H9 (cell line): ENCODE results near the gene PIP4K2A. TPM values are rescaled to one million over a fixed set of nuclear protein-coding genes. Genes with fewer than 3 reads are reported as not detected.

Experiments
- DNase-seq: peaks from one replicate; pipeline ENCODE4 v3.0.0-alpha.2; 2017
- H2AFZ ChIP-seq: one replicate; pipeline ENCODE4 v1.6.1; 2013; ENCODE audit warnings: mild to moderate bottlenecking, low read length, control low read depth, moderate library complexity
- H2AK5ac ChIP-seq: 2 replicates; pipeline ENCODE4 v1.6.1; 2013; ENCODE audit warnings: low read length, control low read depth, mixed read lengths; ENCODE audit not compliant: insufficient read length
- H2BK120ac ChIP-seq: one replicate; pipeline ENCODE4 v1.6.1; 2013; ENCODE audit warnings: low read depth, mild to moderate bottlenecking, low read length, control low read depth, inconsistent platforms; ENCODE audit not compliant: poor library complexity, severe bottlenecking
- H2BK12ac ChIP-seq: 2 replicates; pipeline ENCODE4 v1.6.1; 2013; ENCODE audit warnings: low read length, control low read depth, mixed read lengths, low read depth; ENCODE audit not compliant: insufficient read length
- H2BK15ac ChIP-seq: 2 replicates; pipeline ENCODE4 v1.6.1; 2013; ENCODE audit warnings: low read depth, low read length, control low read depth
- H2BK20ac ChIP-seq: one replicate; pipeline ENCODE4 v1.6.1; 2013; ENCODE audit warnings: low read depth, mild to moderate bottlenecking, low read length, control low read depth, inconsistent platforms; ENCODE audit not compliant: poor library complexity, severe bottlenecking
- H2BK5ac ChIP-seq: 2 replicates; pipeline ENCODE4 v1.6.1; 2013; ENCODE audit warnings: low read length, control low read depth, mixed read lengths; ENCODE audit not compliant: insufficient read length
- H3K14ac ChIP-seq: 2 replicates; pipeline ENCODE4 v1.6.1; 2013; ENCODE audit warnings: low read length, control low read depth; ENCODE audit not compliant: insufficient read depth
- H3K18ac ChIP-seq: 2 replicates; pipeline ENCODE4 v1.6.1; 2013; ENCODE audit warnings: low read depth, mild to moderate bottlenecking, mixed read lengths, low read length, control low read depth; ENCODE audit not compliant: insufficient read length
- H3K23ac ChIP-seq: 2 replicates; pipeline ENCODE4 v1.6.1; 2013; ENCODE audit warnings: low read length, control low read depth, mixed read lengths, low read depth; ENCODE audit not compliant: insufficient read length
- H3K23me2 ChIP-seq: 2 replicates; pipeline ENCODE4 v1.6.1; 2013; ENCODE audit warnings: low read depth, mild to moderate bottlenecking, mixed read lengths, low read length, control low read depth; ENCODE audit not compliant: insufficient read length, poor library complexity, severe bottlenecking
- H3K27ac ChIP-seq: 2 replicates; pipeline ENCODE4 v1.5.1; 2013; ENCODE audit warnings: low read length, control low read depth, mixed read lengths, low read depth; ENCODE audit not compliant: insufficient read length
- H3K27me3 ChIP-seq: 2 replicates; pipeline ENCODE4 v1.6.1; 2013; ENCODE audit warnings: low read length, control low read depth, inconsistent platforms; ENCODE audit not compliant: insufficient read depth
- H3K4ac ChIP-seq: 2 replicates; pipeline ENCODE4 v1.6.1; 2013; ENCODE audit warnings: low read depth, mild to moderate bottlenecking, control low read depth, inconsistent platforms, low read length, moderate library complexity
- H3K4me1 ChIP-seq: 2 replicates; pipeline ENCODE4 v1.6.1; 2013; ENCODE audit warnings: low read length, control low read depth, inconsistent platforms; ENCODE audit not compliant: insufficient read depth
- H3K4me2 ChIP-seq: 2 replicates; pipeline ENCODE4 v1.6.1; 2013; ENCODE audit warnings: low read length, control low read depth, mixed read lengths; ENCODE audit not compliant: insufficient read length, insufficient read depth
- H3K56ac ChIP-seq: 2 replicates; pipeline ENCODE4 v1.6.1; 2013; ENCODE audit warnings: low read depth, mild to moderate bottlenecking, mixed read lengths, low read length, control low read depth; ENCODE audit not compliant: insufficient read length
- H3K79me1 ChIP-seq: 2 replicates; pipeline ENCODE4 v1.6.1; 2013; ENCODE audit warnings: low read depth, mild to moderate bottlenecking, moderate library complexity, low read length, control low read depth, inconsistent platforms; ENCODE audit not compliant: insufficient read depth, poor library complexity, severe bottlenecking
- H3K79me2 ChIP-seq: 2 replicates; pipeline ENCODE4 v1.6.1; 2013; ENCODE audit warnings: low read length, control low read depth, inconsistent platforms; ENCODE audit not compliant: insufficient read depth
- H3K9ac ChIP-seq: 2 replicates; pipeline ENCODE4 v1.6.1; 2013; ENCODE audit warnings: low read length, control low read depth, mixed read lengths; ENCODE audit not compliant: insufficient read length; ENCODE audit errors: extremely low read depth
- H3K9me3 ChIP-seq: one replicate; pipeline ENCODE4 v1.6.1; 2013; ENCODE audit warnings: low read depth, low read length, inconsistent platforms; ENCODE audit not compliant: control insufficient read depth
- H3T11ph ChIP-seq: one replicate; pipeline ENCODE4 v1.6.1; 2013; ENCODE audit warnings: mild to moderate bottlenecking, low read length, control low read depth, inconsistent platforms
- H4K20me1 ChIP-seq: one replicate; pipeline ENCODE4 v1.6.1; 2013; ENCODE audit not compliant: control insufficient read depth, insufficient read length, insufficient read depth
- H4K5ac ChIP-seq: 2 replicates; pipeline ENCODE4 v1.6.1; 2013; ENCODE audit warnings: low read depth, mild to moderate bottlenecking, mixed read lengths, low read length, control low read depth; ENCODE audit not compliant: insufficient read length
- H4K8ac ChIP-seq: replicated peaks from 2 replicates; pipeline ENCODE4 v1.6.1; 2013; ENCODE audit warnings: low read length, control low read depth, mixed read lengths, low read depth; ENCODE audit not compliant: insufficient read length
- H4K91ac ChIP-seq: 2 replicates; pipeline ENCODE4 v1.6.1; 2013; ENCODE audit warnings: low read depth, mild to moderate bottlenecking, moderate library complexity, mixed read lengths, low read length, control low read depth; ENCODE audit not compliant: insufficient read length
- H3K27ac Mint-ChIP-seq, 3 experiments: 2 replicates in 2 of 3; 3 replicates in 1 of 3; pipeline ENCODE4 v1.8.0; 2020 to 2021; ENCODE audit warnings: mixed read lengths in 3 of 3, mild to moderate bottlenecking in 1 of 3, moderate library complexity in 1 of 3
- H3K27me3 Mint-ChIP-seq: 2 replicates; pipeline ENCODE4 v1.8.0; 2021; ENCODE audit warnings: low read depth, mild to moderate bottlenecking, moderate library complexity, mixed read lengths
- H3K36me3 Mint-ChIP-seq, 3 experiments: 2 replicates in 2 of 3; 3 replicates in 1 of 3; pipeline ENCODE4 v1.8.0; 2020 to 2021; ENCODE audit warnings: low read depth in 3 of 3, mixed read lengths in 3 of 3; ENCODE audit not compliant: insufficient read depth in 1 of 3
- H3K4me1 Mint-ChIP-seq, 2 experiments: 2 replicates each; pipeline ENCODE4 v1.8.0; 2020; ENCODE audit warnings: mixed read lengths in 2 of 2
- H3K4me3 Mint-ChIP-seq, 2 experiments: 2 replicates in 1 of 2; 3 replicates in 1 of 2; pipeline ENCODE4 v1.8.0; 2020 to 2021; ENCODE audit warnings: mild to moderate bottlenecking in 2 of 2, mixed read lengths in 2 of 2, moderate library complexity in 1 of 2
- H3K9me3 Mint-ChIP-seq, 2 experiments: 2 replicates in 1 of 2; 3 replicates in 1 of 2; pipeline ENCODE4 v1.8.0; 2020; ENCODE audit warnings: mild to moderate bottlenecking in 2 of 2, mixed read lengths in 2 of 2, moderate library complexity in 1 of 2
- WGBS: extraction: QIAGEN DNeasy Blood & Tissue Kit; methylation state at CpG from one replicate; pipeline ENCODE4 v1.1.7; 2013; ENCODE audit warnings: missing lambda C conversion rate, low lambda C conversion rate, mixed read lengths; ENCODE audit not compliant: insufficient read length; ENCODE audit errors: extremely low coverage; 5-methylcytosine and 5-hydroxymethylcytosine counted together
- total RNA-seq: library from RNA; stranded (reverse); gene quantifications from 2 replicates; pipeline ENCODE4 v1.2.1, GENCODE V29; 2021
- TF ChIP-seq, protein P1 (sequence below): fragments of 200-600 bp; sonication (generic); conservative IDR thresholded peaks from 3 replicates; pipeline ENCODE4 v1.8.0; 2021; ENCODE audit warnings: antibody characterized with exemption, mild to moderate bottlenecking

Gene PIP4K2A
- total RNA-seq, 1 experiment from 2014 or later: 33.6 TPM

- Histone ChIP-seq H3K4ac (no peak overlapping the region), H2BK12ac (no peak overlapping the region), H3K79me1 (peaks cover 7% of the 10 kb centered on the region), H3K23me2 (no peaks in the 10 kb centered on the region), H3K4me2 (no peak overlapping the region), H2BK15ac (no peak overlapping the region), H4K8ac (no peak overlapping the region), H2BK5ac (no peak overlapping the region), H3K79me2 (peaks cover 5% of the 10 kb centered on the region; the same call in 1 of the 2 replicates), H3K9me3 (no peaks in the 10 kb centered on the region), H3K14ac (no peak overlapping the region), H2BK20ac (no peak overlapping the region), H2AFZ (no peak overlapping the region), H4K5ac (no peak overlapping the region), H2AK5ac (no peak overlapping the region), H3K23ac (no peak overlapping the region), H3T11ph (no peak overlapping the region), H3K9ac (no peak overlapping the region), H3K27me3 (no peaks in the 10 kb centered on the region), H4K20me1 (no peaks in the 10 kb centered on the region), H2BK120ac (no peak overlapping the region), H3K56ac (no peak overlapping the region), H3K18ac (no peak overlapping the region), H3K4me1 (peaks cover 5% of the 10 kb centered on the region; the same call in 1 of the 2 replicates), H3K27ac (no peak overlapping the region), H4K91ac (no peak overlapping the region)
- Mint-ChIP-seq H3K4me3 (no peak overlapping the region), H3K4me1 (peaks cover 47 to 63% of the 10 kb centered on the region in 2 experiments), H3K27ac (peak overlapping the region in 1 of 3 experiments; percentile 91; a peak in 2 of 7 replicates), H3K36me3 (no peaks in the 10 kb centered on the region; a peak in 2 of 7 replicates), H3K27me3 (no peaks in the 10 kb centered on the region), H3K9me3 (no peaks in the 10 kb centered on the region)
- no CpG with 5 or more reads among the region's 7 CpGs for WGBS
- no peak for DNase-seq
- TF ChIP-seq, protein P1, sequence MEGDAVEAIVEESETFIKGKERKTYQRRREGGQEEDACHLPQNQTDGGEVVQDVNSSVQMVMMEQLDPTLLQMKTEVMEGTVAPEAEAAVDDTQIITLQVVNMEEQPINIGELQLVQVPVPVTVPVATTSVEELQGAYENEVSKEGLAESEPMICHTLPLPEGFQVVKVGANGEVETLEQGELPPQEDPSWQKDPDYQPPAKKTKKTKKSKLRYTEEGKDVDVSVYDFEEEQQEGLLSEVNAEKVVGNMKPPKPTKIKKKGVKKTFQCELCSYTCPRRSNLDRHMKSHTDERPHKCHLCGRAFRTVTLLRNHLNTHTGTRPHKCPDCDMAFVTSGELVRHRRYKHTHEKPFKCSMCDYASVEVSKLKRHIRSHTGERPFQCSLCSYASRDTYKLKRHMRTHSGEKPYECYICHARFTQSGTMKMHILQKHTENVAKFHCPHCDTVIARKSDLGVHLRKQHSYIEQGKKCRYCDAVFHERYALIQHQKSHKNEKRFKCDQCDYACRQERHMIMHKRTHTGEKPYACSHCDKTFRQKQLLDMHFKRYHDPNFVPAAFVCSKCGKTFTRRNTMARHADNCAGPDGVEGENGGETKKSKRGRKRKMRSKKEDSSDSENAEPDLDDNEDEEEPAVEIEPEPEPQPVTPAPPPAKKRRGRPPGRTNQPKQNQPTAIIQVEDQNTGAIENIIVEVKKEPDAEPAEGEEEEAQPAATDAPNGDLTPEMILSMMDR: no peak
These were observed 55.5 kb downstream of the PIP4K2A start for GRCh38 chr10:22658745-22659410.
